Stomach (tissue), 9 donors: ENCODE data around the gene MPZL1. TPM values are rescaled to one million over a fixed set of nuclear protein-coding genes. Genes with fewer than 3 reads are reported as not detected.

Experiments
- DNase-seq, 2 donors: peaks; one replicate each; pipeline versions ENCODE4 v3.0.0 to v3.0.0-alpha.2; 2013 to 2019
- H3K27ac ChIP-seq, 5 donors: fragments of 200-600 bp in 4 of 5; sonication (generic) in 4 of 5; one replicate each; pipeline ENCODE4 v1.5.1; 2013 to 2019; ENCODE audit warnings: mild to moderate bottlenecking in 1 of 5, moderate library complexity in 1 of 5
- H3K27me3 ChIP-seq, 3 donors: fragments of 200-600 bp; sonication (generic); one replicate each; pipeline ENCODE4 v1.5.1; 2017 to 2019; ENCODE audit warnings: mixed run types in 1 of 3
- H3K36me3 ChIP-seq, 4 donors: fragments of 200-600 bp; sonication (generic); 1 replicate in 3 of 4; 2 replicates in 1 of 4; pipeline ENCODE4 v1.5.1; 2016 to 2019
- H3K4me1 ChIP-seq, 4 donors: fragments of 200-600 bp; sonication (generic); one replicate each; pipeline ENCODE4 v1.5.1; 2016 to 2019
- H3K4me3 ChIP-seq, 4 donors: fragments of 200-600 bp; sonication (generic) in 3 of 4; one replicate each; pipeline ENCODE4 v1.5.1; 2016 to 2019; ENCODE audit warnings: mild to moderate bottlenecking in 1 of 4
- H3K9me3 ChIP-seq, 4 donors: fragments of 200-600 bp; sonication (generic); one replicate each; pipeline ENCODE4 v1.5.1; 2016 to 2019
- CTCF ChIP-seq, 7 experiments: fragments of 450-650 bp in 4 of 7; fragments of 200-600 bp in 3 of 7; sonication (generic) in 3 of 7; IDR thresholded peaks; one replicate each; pipeline ENCODE4 v1.5.1; 2016 to 2019; ENCODE audit warnings: antibody characterized with exemption in 7 of 7, control low read depth in 2 of 7, mild to moderate bottlenecking in 1 of 7
- EP300 ChIP-seq: sonication (generic); formaldehyde crosslinking; IDR thresholded peaks from one replicate; pipeline ENCODE4 v1.6.1; 2017; ENCODE audit warnings: antibody characterized with exemption
- POLR2A ChIP-seq, 4 donors: fragments of 450-650 bp; IDR thresholded peaks; one replicate each; pipeline ENCODE4 v1.6.1; 2016; ENCODE audit warnings: antibody characterized with exemption in 4 of 4, control low read depth in 2 of 4, mild to moderate bottlenecking in 1 of 4, moderate library complexity in 1 of 4
- POLR2AphosphoS5 ChIP-seq, 3 donors: sonication (generic); formaldehyde crosslinking; IDR thresholded peaks; one replicate each; pipeline ENCODE4 v1.6.1; 2016; ENCODE audit warnings: antibody characterized with exemption in 3 of 3
- WGBS, 5 donors: extraction: QIAGEN DNeasy Blood & Tissue Kit in 3 of 5; methylation state at CpG; one replicate each; pipeline versions ENCODE4 v1.1.5 to v1.1.7; 2013 to 2018; 5-methylcytosine and 5-hydroxymethylcytosine counted together
- intact Hi-C: fragments of 100-400 bp; cut with DNase I; formaldehyde crosslinking; loops from one replicate; pipeline ENCODE4 v1.15.1; 2023; ENCODE audit warnings: low total_unique reads
- polyA plus RNA-seq, 3 donors: library from polyadenylated mRNA; stranded (reverse); fragments of 200-250 nt; gene quantifications; one replicate each; pipeline ENCODE4 v1.2.3, GENCODE V29; 2013
- total RNA-seq, 5 donors: library from RNA; depleted of rRNA; stranded (reverse); fragments of >200 nt; gene quantifications; one replicate each; pipeline versions ENCODE4 v1.1.0 to v1.2.3, GENCODE V29; 2014 to 2016
- donor health status: healthy with polysubstance abuse.
- donor health status: Bipolar disorder and iron deficiency.
- donor health status: healthy.

Gene MPZL1
- total and polyA plus RNA-seq, 8 donors: 7.2 to 115 (median 30.6) TPM

GRCh38 chr1:167695147-167695546 is 26.6 kb upstream of the MPZL1 start:
- intact Hi-C loops: no loop called here
- 78 to 93% (median 84%) methylated on average over 2 of the region's 2 CpGs for WGBS, 5 donors

GRCh38 chr1:167695756-167696561 is 25.8 kb upstream of the MPZL1 start:
- no peak overlapping the region for H3K4me3 ChIP-seq
- H3K4me1 ChIP-seq: peaks cover 11 to 18% (median 15%) of the 10 kb centered on the region in 4 donors
- TF ChIP-seq POLR2A (IDR thresholded peaks at IDR 0.05) (no peak), EP300 (no peak), POLR2AphosphoS5 (IDR thresholded peaks at IDR 0.05) (no peak), CTCF (IDR thresholded peaks at IDR 0.05) (no peak)
- 85 to 92% (median 91%) methylated on average over 7 of the region's 7 CpGs for WGBS, 5 donors
- H3K9me3 ChIP-seq: no peaks in the 10 kb centered on the region
- peaks cover 14 to 96% (median 79%) of the 10 kb centered on the region in 4 donors for H3K36me3 ChIP-seq
- intact Hi-C loops: no loop called here
- H3K27me3 ChIP-seq: no peaks in the 10 kb centered on the region
- no peak for DNase-seq
- no peak overlapping the region for H3K27ac ChIP-seq

More at GRCh38 chr1:167695147-167695546, 26.6 kb upstream of the MPZL1 start:
- no peak overlapping the region for H3K4me3 ChIP-seq
- no peaks in the 10 kb centered on the region for H3K9me3 ChIP-seq
- H3K27ac ChIP-seq: no peak overlapping the region
- no peak for TF ChIP-seq CTCF (IDR thresholded peaks at IDR 0.05)
- no peak for TF ChIP-seq POLR2A (IDR thresholded peaks at IDR 0.05)
- no peak for TF ChIP-seq EP300
- TF ChIP-seq POLR2AphosphoS5 (IDR thresholded peaks at IDR 0.05): no peak
- H3K27me3 ChIP-seq: no peaks in the 10 kb centered on the region
- peaks cover 11 to 18% (median 15%) of the 10 kb centered on the region in 4 donors for H3K4me1 ChIP-seq
- no peak for DNase-seq
- peaks cover 19 to 98% (median 84%) of the 10 kb centered on the region in 4 donors for H3K36me3 ChIP-seq

GRCh38 chr1:167697667-167698141 is 24.1 kb upstream of the MPZL1 start:
- peak in 1 of 2 donors; percentile 90 for DNase-seq
- Histone ChIP-seq H3K4me3 (no peak overlapping the region), H3K27ac (peak overlapping the region; percentile 6 to 47 (median 9)), H3K4me1 (peaks cover 11 to 18% (median 15%) of the 10 kb centered on the region in 4 donors), H3K36me3 (peaks cover 14 to 93% (median 79%) of the 10 kb centered on the region in 4 donors), H3K27me3 (no peaks in the 10 kb centered on the region), H3K9me3 (no peaks in the 10 kb centered on the region)
- WGBS, 5 donors: 24 to 41% (median 39%) methylated on average over 14 of the region's 14 CpGs
- TF ChIP-seq POLR2AphosphoS5 (IDR thresholded peaks at IDR 0.05) (no peak), EP300 (no peak)
- intact Hi-C loops: no loop called here

GRCh38 chr1:167698313-167698712 is 23.5 kb upstream of the MPZL1 start:
- WGBS, 5 donors: 74 to 87% (median 79%) methylated on average over 4 of the region's 4 CpGs
- intact Hi-C loops: no loop called here
- H3K9me3 ChIP-seq: no peaks in the 10 kb centered on the region
- no peak overlapping the region for H3K4me3 ChIP-seq
- TF ChIP-seq POLR2A (IDR thresholded peaks at IDR 0.05): no peak
- no peak for TF ChIP-seq EP300
- TF ChIP-seq CTCF (IDR thresholded peaks at IDR 0.05): no peak
- H3K27ac ChIP-seq: peak overlapping the region in 2 of 5 donors; percentile 36 to 47
- peaks cover 14 to 91% (median 79%) of the 10 kb centered on the region in 4 donors for H3K36me3 ChIP-seq
- no peak for DNase-seq
- peaks cover 11 to 18% (median 15%) of the 10 kb centered on the region in 4 donors for H3K4me1 ChIP-seq
- no peaks in the 10 kb centered on the region for H3K27me3 ChIP-seq
